ENCODE measurements around the gene HSD3B2.

DNA sequence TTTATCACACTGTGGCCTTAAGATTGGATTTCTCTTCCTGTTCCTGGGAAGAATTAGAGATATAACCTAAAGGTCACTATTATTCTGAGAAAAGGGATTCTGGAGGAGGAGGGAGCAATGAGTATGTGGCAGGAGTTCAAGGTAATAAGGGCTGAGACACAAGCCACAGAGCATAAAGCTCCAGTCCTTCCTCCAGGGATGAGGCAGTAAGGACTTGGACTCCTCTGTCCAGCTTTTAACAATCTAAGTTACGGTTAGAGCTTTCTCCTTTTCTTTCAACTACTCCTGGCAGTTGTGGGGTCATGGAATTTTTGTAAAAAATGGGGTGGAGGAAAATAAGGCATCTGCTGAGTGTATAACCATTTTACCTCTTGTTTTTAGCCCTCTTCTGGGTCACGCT, at the start of gene HSD3B2:
- TF ChIP-seq, protein P1, sequence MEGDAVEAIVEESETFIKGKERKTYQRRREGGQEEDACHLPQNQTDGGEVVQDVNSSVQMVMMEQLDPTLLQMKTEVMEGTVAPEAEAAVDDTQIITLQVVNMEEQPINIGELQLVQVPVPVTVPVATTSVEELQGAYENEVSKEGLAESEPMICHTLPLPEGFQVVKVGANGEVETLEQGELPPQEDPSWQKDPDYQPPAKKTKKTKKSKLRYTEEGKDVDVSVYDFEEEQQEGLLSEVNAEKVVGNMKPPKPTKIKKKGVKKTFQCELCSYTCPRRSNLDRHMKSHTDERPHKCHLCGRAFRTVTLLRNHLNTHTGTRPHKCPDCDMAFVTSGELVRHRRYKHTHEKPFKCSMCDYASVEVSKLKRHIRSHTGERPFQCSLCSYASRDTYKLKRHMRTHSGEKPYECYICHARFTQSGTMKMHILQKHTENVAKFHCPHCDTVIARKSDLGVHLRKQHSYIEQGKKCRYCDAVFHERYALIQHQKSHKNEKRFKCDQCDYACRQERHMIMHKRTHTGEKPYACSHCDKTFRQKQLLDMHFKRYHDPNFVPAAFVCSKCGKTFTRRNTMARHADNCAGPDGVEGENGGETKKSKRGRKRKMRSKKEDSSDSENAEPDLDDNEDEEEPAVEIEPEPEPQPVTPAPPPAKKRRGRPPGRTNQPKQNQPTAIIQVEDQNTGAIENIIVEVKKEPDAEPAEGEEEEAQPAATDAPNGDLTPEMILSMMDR (IDR thresholded peaks at IDR 0.05; ENCODE audit: poor library complexity, severe bottlenecking) = no peak
- no peak for TF ChIP-seq POLR2AphosphoS5 (IDR thresholded peaks at IDR 0.05)
